Liver (tissue), 3 donors: Measurements from ENCODE around the gene SIMC1.

ENCODE experiments used
- JUND ChIP-seq, 2 donors: IDR thresholded peaks; 2 replicates each; pipeline ENCODE4 v1.6.1; 2016; ENCODE audit warnings: antibody characterized with exemption in 2 of 2
- RAD21 ChIP-seq, 2 donors: IDR thresholded peaks; 2 replicates each; pipeline ENCODE4 v1.6.1; 2016; ENCODE audit warnings: antibody characterized with exemption in 2 of 2, mild to moderate bottlenecking in 2 of 2
- TAF1 ChIP-seq: conservative IDR thresholded peaks from 2 replicates; pipeline ENCODE4 v1.6.1; 2016; ENCODE audit warnings: antibody characterized with exemption, mild to moderate bottlenecking
- TF ChIP-seq, protein P1 (sequence below): fragments of 150-350 bp; IDR thresholded peaks from 2 replicates; pipeline ENCODE4 v1.5.1; 2017; ENCODE audit warnings: improper control_type of control experiment, low read depth, low read length; ENCODE audit not compliant: missing input control
- TF ChIP-seq, protein P2 (sequence below): IDR thresholded peaks from 2 replicates; pipeline ENCODE4 v1.6.1; 2016; ENCODE audit warnings: antibody characterized with exemption
- TF ChIP-seq, protein P3 (sequence below): IDR thresholded peaks from 2 replicates; pipeline ENCODE4 v1.6.1; 2016; ENCODE audit warnings: antibody characterized with exemption
- donor health status: healthy.
- donor health status: healthy.

DNA sequence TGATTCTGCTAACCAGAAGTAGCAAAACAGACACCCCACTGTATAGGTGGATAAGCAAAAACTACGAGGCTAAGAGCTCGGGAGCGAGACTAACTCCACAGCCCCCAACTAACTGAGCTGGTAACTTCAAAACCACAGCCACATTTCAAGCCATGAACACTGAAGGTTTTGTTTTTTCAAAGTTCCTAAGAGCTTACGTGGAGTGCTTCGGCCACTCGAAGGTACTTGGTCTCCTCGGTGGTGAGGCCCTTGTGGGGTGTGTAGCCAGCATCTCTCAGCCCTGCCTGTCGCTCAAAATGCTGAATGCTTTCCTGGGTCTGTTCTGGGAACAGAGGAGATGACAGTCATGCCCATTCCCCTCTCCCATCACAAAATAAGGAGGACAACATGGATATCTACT is 112.2 kb downstream of the SIMC1 start:
- TF ChIP-seq, protein P1, sequence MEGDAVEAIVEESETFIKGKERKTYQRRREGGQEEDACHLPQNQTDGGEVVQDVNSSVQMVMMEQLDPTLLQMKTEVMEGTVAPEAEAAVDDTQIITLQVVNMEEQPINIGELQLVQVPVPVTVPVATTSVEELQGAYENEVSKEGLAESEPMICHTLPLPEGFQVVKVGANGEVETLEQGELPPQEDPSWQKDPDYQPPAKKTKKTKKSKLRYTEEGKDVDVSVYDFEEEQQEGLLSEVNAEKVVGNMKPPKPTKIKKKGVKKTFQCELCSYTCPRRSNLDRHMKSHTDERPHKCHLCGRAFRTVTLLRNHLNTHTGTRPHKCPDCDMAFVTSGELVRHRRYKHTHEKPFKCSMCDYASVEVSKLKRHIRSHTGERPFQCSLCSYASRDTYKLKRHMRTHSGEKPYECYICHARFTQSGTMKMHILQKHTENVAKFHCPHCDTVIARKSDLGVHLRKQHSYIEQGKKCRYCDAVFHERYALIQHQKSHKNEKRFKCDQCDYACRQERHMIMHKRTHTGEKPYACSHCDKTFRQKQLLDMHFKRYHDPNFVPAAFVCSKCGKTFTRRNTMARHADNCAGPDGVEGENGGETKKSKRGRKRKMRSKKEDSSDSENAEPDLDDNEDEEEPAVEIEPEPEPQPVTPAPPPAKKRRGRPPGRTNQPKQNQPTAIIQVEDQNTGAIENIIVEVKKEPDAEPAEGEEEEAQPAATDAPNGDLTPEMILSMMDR = no peak
- TF ChIP-seq RAD21 (IDR thresholded peaks at IDR 0.05) = no peak
- TF ChIP-seq, protein P2, sequence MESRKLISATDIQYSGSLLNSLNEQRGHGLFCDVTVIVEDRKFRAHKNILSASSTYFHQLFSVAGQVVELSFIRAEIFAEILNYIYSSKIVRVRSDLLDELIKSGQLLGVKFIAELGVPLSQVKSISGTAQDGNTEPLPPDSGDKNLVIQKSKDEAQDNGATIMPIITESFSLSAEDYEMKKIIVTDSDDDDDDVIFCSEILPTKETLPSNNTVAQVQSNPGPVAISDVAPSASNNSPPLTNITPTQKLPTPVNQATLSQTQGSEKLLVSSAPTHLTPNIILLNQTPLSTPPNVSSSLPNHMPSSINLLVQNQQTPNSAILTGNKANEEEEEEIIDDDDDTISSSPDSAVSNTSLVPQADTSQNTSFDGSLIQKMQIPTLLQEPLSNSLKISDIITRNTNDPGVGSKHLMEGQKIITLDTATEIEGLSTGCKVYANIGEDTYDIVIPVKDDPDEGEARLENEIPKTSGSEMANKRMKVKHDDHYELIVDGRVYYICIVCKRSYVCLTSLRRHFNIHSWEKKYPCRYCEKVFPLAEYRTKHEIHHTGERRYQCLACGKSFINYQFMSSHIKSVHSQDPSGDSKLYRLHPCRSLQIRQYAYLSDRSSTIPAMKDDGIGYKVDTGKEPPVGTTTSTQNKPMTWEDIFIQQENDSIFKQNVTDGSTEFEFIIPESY = no peak
- TF ChIP-seq TAF1 = no peak
- no peak for TF ChIP-seq JUND (IDR thresholded peaks at IDR 0.05)
- TF ChIP-seq, protein P3, sequence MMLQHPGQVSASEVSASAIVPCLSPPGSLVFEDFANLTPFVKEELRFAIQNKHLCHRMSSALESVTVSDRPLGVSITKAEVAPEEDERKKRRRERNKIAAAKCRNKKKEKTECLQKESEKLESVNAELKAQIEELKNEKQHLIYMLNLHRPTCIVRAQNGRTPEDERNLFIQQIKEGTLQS = no peak
